Measurements from ENCODE around the gene BTRC. TPM values are rescaled to one million over a fixed set of nuclear protein-coding genes. Genes with fewer than 3 reads are reported as not detected.

BTRC gene
- total and polyA plus RNA-seq, 2 donors (not counting 3 experiments of a cell fraction or from before 2014, with no cell fraction given), result 11.6 to 18.5 TPM

- H4K20me1 ChIP-seq (replicated peaks; ENCODE audit: control insufficient read depth, extremely low read depth, insufficient read depth, low read length), result no peaks in the 10 kb centered on the region
- DNase-seq (ENCODE audit: low read depth, low spot score), result no peak
- no peaks in the 10 kb centered on the region for H3K36me3 ChIP-seq (ENCODE audit: control insufficient read depth in 2 of 2, extremely low read depth in 1 of 2, insufficient read depth in 2 of 2, low read length in 2 of 2)
- no peak overlapping the region for H3K9ac ChIP-seq (replicated peaks; ENCODE audit: extremely low read depth, insufficient read depth, low read length)
- ChIA-PET CTCF (interaction anchor here (0.5 to 1.7 kb wide), 4 partner anchors 96 to 350 kb away, joined by 3 to 7 read pairs (median 4); no protein-coding TSS in a partner anchor), POLR2A (no interaction called here)
- no peaks in the 10 kb centered on the region for H3K79me2 ChIP-seq (ENCODE audit: control insufficient read depth, insufficient read depth, low read length)
- no peaks in the 10 kb centered on the region for H3K9me3 ChIP-seq (replicated peaks; ENCODE audit: control insufficient read depth, insufficient read depth, low read length)
- dilution Hi-C loops (cut with MboI; ENCODE audit: extremely low pct_ligation_motif_present, low sequenced_read_pairs), result no loop called here
- H3K4me2 ChIP-seq (ENCODE audit: insufficient read depth, low read length), result no peak overlapping the region
- TF ChIP-seq POLR2AphosphoS5 (IDR thresholded peaks at IDR 0.05; ENCODE audit: insufficient read depth, low read depth, low read length), result no peak
- no peak for TF ChIP-seq CTCF (IDR thresholded peaks at IDR 0.05; ENCODE audit: extremely low read depth in 1 of 2, insufficient read depth in 1 of 2, low read depth in 1 of 2, low read length in 2 of 2)
- TF ChIP-seq FOS (IDR thresholded peaks at IDR 0.05; ENCODE audit: borderline replicate concordance, insufficient read depth, low read length), result no peak
- TF ChIP-seq POLR2A (IDR thresholded peaks at IDR 0.05; ENCODE audit: low read depth, low read length), result no peak
- no peak for TF ChIP-seq GATA2 (IDR thresholded peaks at IDR 0.05; ENCODE audit: insufficient read depth, insufficient read length, low read depth, low read length)
- intact Hi-C loops (cut with micrococcal nuclease), result loop anchor here (1.0 kb wide), 1 partner anchor 45 kb away; no protein-coding TSS in a partner anchor
- FAIRE-seq, result no peak
- peaks cover 20 to 23% of the 10 kb centered on the region in 2 experiments for H3K27me3 ChIP-seq (ENCODE audit: control insufficient read depth in 2 of 2, insufficient read depth in 2 of 2, low read length in 2 of 2)
- H2AFZ ChIP-seq (ENCODE audit: low read depth, low read length), result no peak overlapping the region
- no peak overlapping the region for H3K27ac ChIP-seq (ENCODE audit: insufficient read depth, low read depth, low read length)
- H3K4me1 ChIP-seq (ENCODE audit: control insufficient read depth, extremely low read depth, insufficient read depth, low read length), result no peaks in the 10 kb centered on the region
- no peaks in the 10 kb centered on the region for H3K9me1 ChIP-seq (replicated peaks; ENCODE audit: control insufficient read depth, extremely low read depth, insufficient read depth, low read length)
- H3K4me3 ChIP-seq (replicated peaks in 1 of 3; ENCODE audit: insufficient read depth in 1 of 3, low read depth in 1 of 3, low read length in 3 of 3), result no peak overlapping the region
- BruUV-seq (replicated peaks), result no TSS peak
These were observed 209.6 kb downstream of the BTRC start for GRCh38 chr10:101563497-101564040.

- Histone ChIP-seq H3K27me3 (ENCODE audit: control insufficient read depth in 2 of 2, insufficient read depth in 2 of 2, low read length in 2 of 2) (peaks cover 26 to 27% of the 10 kb centered on the region in 2 experiments), H3K79me2 (ENCODE audit: control insufficient read depth, insufficient read depth, low read length) (no peaks in the 10 kb centered on the region), H4K20me1 (replicated peaks; ENCODE audit: control insufficient read depth, extremely low read depth, insufficient read depth, low read length) (no peaks in the 10 kb centered on the region), H3K4me2 (ENCODE audit: insufficient read depth, low read length) (no peak overlapping the region), H3K27ac (ENCODE audit: insufficient read depth, low read depth, low read length) (no peak overlapping the region), H3K9me3 (replicated peaks; ENCODE audit: control insufficient read depth, insufficient read depth, low read length) (no peaks in the 10 kb centered on the region), H3K9ac (replicated peaks; ENCODE audit: extremely low read depth, insufficient read depth, low read length) (no peak overlapping the region), H3K9me1 (replicated peaks; ENCODE audit: control insufficient read depth, extremely low read depth, insufficient read depth, low read length) (no peaks in the 10 kb centered on the region), H3K4me1 (ENCODE audit: control insufficient read depth, extremely low read depth, insufficient read depth, low read length) (no peaks in the 10 kb centered on the region), H3K36me3 (ENCODE audit: control insufficient read depth in 2 of 2, extremely low read depth in 1 of 2, insufficient read depth in 2 of 2, low read length in 2 of 2) (no peaks in the 10 kb centered on the region), H2AFZ (ENCODE audit: low read depth, low read length) (no peak overlapping the region), H3K4me3 (replicated peaks in 1 of 3; ENCODE audit: insufficient read depth in 1 of 3, low read depth in 1 of 3, low read length in 3 of 3) (no peak overlapping the region)
- FAIRE-seq (no peak), DNase-seq (ENCODE audit: low read depth, low spot score) (no peak)
- ChIA-PET POLR2A (no interaction called here), CTCF (no interaction called here)
- dilution Hi-C loops (cut with MboI; ENCODE audit: extremely low pct_ligation_motif_present, low sequenced_read_pairs), result no loop called here
- TF ChIP-seq MAX (IDR thresholded peaks at IDR 0.05; ENCODE audit: insufficient read depth, insufficient read length) (no peak), JUN (IDR thresholded peaks at IDR 0.05; ENCODE audit: borderline replicate concordance, insufficient read depth, insufficient read length, low read depth) (no peak), FOS (IDR thresholded peaks at IDR 0.05; ENCODE audit: borderline replicate concordance, insufficient read depth, low read length) (no peak), GATA2 (IDR thresholded peaks at IDR 0.05; ENCODE audit: insufficient read depth, insufficient read length, low read depth, low read length) (no peak), POLR2AphosphoS5 (IDR thresholded peaks at IDR 0.05; ENCODE audit: insufficient read depth, low read depth, low read length) (no peak), CTCF (IDR thresholded peaks at IDR 0.05; ENCODE audit: extremely low read depth in 1 of 2, insufficient read depth in 1 of 2, low read depth in 1 of 2, low read length in 2 of 2) (no peak), MYC (IDR thresholded peaks at IDR 0.05; ENCODE audit: low read depth, low read length) (no peak), EZH2 (IDR thresholded peaks at IDR 0.05; ENCODE audit: borderline replicate concordance, low read depth, low read length, severe bottlenecking) (no peak), POLR2A (IDR thresholded peaks at IDR 0.05; ENCODE audit: low read depth, low read length) (no peak)
- intact Hi-C loops (cut with micrococcal nuclease), result no loop called here
- BruUV-seq (replicated peaks), result no TSS peak
These were observed 210.6 kb downstream of the BTRC start for GRCh38 chr10:101564490-101564991.
